Measurements from ENCODE around the gene MAN2A1.

The MAN2A1 gene

DNA sequence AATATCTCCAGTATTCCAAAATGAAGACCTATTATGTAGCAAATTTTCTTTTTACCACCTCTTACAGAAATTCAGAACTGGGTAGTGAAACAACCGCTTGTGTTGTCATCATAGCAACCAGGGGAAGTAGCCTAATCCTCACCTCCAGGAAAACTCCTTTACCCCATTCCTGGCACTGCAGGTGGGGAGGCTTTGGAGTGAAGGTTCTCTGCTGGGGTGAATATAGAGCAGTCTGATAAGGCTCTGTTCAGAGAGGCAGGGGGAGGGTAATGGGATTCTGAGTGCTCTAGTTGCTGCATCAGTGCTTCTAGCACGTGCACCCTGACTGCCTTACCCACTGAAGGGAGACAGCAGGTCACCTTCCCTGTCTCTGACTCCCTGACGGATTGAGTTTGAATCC, 116.2 kb downstream of the MAN2A1 start:
- ATAC-seq: no peak
- TF ChIP-seq ARNTL (CRISPR knock-in tag; IDR thresholded peaks at IDR 0.05; ENCODE audit: borderline replicate concordance, low read depth): no peak
- TF ChIP-seq ESRRG (CRISPR knock-in tag; IDR thresholded peaks at IDR 0.05): no peak
- TF ChIP-seq, protein P1, sequence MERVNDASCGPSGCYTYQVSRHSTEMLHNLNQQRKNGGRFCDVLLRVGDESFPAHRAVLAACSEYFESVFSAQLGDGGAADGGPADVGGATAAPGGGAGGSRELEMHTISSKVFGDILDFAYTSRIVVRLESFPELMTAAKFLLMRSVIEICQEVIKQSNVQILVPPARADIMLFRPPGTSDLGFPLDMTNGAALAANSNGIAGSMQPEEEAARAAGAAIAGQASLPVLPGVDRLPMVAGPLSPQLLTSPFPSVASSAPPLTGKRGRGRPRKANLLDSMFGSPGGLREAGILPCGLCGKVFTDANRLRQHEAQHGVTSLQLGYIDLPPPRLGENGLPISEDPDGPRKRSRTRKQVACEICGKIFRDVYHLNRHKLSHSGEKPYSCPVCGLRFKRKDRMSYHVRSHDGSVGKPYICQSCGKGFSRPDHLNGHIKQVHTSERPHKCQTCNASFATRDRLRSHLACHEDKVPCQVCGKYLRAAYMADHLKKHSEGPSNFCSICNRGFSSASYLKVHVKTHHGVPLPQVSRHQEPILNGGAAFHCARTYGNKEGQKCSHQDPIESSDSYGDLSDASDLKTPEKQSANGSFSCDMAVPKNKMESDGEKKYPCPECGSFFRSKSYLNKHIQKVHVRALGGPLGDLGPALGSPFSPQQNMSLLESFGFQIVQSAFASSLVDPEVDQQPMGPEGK (CRISPR knock-in tag; IDR thresholded peaks at IDR 0.05; ENCODE audit: borderline replicate concordance): no peak
- TF ChIP-seq ZFP3 (CRISPR knock-in tag; IDR thresholded peaks at IDR 0.05): no peak
- no peak for TF ChIP-seq ZC3H10 (CRISPR knock-in tag; IDR thresholded peaks at IDR 0.05)
- no peak for TF ChIP-seq RARB (CRISPR knock-in tag; IDR thresholded peaks at IDR 0.05)
- no peak for TF ChIP-seq BACH2 (CRISPR knock-in tag; IDR thresholded peaks at IDR 0.05; ENCODE audit: borderline replicate concordance)
- TF ChIP-seq, protein P2, sequence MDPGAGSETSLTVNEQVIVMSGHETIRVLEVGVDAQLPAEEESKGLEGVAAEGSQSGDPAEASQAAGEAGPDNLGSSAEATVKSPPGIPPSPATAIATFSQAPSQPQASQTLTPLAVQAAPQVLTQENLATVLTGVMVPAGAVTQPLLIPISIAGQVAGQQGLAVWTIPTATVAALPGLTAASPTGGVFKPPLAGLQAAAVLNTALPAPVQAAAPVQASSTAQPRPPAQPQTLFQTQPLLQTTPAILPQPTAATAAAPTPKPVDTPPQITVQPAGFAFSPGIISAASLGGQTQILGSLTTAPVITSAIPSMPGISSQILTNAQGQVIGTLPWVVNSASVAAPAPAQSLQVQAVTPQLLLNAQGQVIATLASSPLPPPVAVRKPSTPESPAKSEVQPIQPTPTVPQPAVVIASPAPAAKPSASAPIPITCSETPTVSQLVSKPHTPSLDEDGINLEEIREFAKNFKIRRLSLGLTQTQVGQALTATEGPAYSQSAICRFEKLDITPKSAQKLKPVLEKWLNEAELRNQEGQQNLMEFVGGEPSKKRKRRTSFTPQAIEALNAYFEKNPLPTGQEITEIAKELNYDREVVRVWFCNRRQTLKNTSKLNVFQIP (CRISPR knock-in tag; IDR thresholded peaks at IDR 0.05; ENCODE audit: borderline replicate concordance, low read depth): no peak
- no peak for TF ChIP-seq TOX (CRISPR knock-in tag; IDR thresholded peaks at IDR 0.05; ENCODE audit: borderline replicate concordance)
- no peak for TF ChIP-seq GLIS3 (CRISPR knock-in tag; IDR thresholded peaks at IDR 0.05)
- TF ChIP-seq CSDC2 (CRISPR knock-in tag; IDR thresholded peaks at IDR 0.05): no peak
- TF ChIP-seq SNAI2 (CRISPR knock-in tag; IDR thresholded peaks at IDR 0.05): no peak
- TF ChIP-seq, protein P3, sequence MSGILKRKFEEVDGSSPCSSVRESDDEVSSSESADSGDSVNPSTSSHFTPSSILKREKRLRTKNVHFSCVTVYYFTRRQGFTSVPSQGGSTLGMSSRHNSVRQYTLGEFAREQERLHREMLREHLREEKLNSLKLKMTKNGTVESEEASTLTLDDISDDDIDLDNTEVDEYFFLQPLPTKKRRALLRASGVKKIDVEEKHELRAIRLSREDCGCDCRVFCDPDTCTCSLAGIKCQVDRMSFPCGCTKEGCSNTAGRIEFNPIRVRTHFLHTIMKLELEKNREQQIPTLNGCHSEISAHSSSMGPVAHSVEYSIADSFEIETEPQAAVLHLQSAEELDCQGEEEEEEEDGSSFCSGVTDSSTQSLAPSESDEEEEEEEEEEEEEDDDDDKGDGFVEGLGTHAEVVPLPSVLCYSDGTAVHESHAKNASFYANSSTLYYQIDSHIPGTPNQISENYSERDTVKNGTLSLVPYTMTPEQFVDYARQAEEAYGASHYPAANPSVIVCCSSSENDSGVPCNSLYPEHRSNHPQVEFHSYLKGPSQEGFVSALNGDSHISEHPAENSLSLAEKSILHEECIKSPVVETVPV (CRISPR knock-in tag; IDR thresholded peaks at IDR 0.05): no peak
- no peak for TF ChIP-seq ZNF70 (CRISPR knock-in tag; IDR thresholded peaks at IDR 0.05)
- TF ChIP-seq, protein P4, sequence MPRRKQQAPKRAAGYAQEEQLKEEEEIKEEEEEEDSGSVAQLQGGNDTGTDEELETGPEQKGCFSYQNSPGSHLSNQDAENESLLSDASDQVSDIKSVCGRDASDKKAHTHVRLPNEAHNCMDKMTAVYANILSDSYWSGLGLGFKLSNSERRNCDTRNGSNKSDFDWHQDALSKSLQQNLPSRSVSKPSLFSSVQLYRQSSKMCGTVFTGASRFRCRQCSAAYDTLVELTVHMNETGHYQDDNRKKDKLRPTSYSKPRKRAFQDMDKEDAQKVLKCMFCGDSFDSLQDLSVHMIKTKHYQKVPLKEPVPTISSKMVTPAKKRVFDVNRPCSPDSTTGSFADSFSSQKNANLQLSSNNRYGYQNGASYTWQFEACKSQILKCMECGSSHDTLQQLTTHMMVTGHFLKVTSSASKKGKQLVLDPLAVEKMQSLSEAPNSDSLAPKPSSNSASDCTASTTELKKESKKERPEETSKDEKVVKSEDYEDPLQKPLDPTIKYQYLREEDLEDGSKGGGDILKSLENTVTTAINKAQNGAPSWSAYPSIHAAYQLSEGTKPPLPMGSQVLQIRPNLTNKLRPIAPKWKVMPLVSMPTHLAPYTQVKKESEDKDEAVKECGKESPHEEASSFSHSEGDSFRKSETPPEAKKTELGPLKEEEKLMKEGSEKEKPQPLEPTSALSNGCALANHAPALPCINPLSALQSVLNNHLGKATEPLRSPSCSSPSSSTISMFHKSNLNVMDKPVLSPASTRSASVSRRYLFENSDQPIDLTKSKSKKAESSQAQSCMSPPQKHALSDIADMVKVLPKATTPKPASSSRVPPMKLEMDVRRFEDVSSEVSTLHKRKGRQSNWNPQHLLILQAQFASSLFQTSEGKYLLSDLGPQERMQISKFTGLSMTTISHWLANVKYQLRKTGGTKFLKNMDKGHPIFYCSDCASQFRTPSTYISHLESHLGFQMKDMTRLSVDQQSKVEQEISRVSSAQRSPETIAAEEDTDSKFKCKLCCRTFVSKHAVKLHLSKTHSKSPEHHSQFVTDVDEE (CRISPR knock-in tag; IDR thresholded peaks at IDR 0.05): no peak
- TF ChIP-seq ZNF8 (CRISPR knock-in tag; IDR thresholded peaks at IDR 0.05): no peak
- no peak for TF ChIP-seq ZNF565 (CRISPR knock-in tag; conservative IDR thresholded peaks at IDR 0.05; ENCODE audit: low read depth)
- no peak for TF ChIP-seq TCF4 (CRISPR knock-in tag; IDR thresholded peaks at IDR 0.05; ENCODE audit: borderline replicate concordance)
- no peak for TF ChIP-seq OSR1 (CRISPR knock-in tag; IDR thresholded peaks at IDR 0.05)
- no peak for TF ChIP-seq ZFP30 (CRISPR knock-in tag; IDR thresholded peaks at IDR 0.05)

DNA sequence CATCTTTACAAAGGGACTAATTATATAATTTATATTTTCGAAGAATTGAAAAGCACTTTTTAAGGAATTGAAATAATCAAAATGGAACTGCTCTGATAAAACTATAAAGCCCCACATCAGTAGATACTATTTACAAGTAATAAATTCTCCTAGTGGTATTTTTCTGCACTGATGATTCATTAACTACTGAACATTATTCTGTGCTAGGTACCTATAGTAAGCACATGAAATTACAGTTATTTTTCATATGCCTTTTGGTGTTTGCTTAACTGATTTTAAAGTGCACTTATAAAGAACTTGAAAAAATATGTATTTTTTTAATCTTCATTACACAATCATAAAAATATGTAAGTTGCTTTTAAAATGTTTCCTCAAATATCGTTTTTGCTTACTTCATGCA, 123.0 kb downstream of the MAN2A1 start:
- ATAC-seq: no peak
- TF ChIP-seq ZNF70 (CRISPR knock-in tag; IDR thresholded peaks at IDR 0.05) (no peak), SNAI2 (CRISPR knock-in tag; IDR thresholded peaks at IDR 0.05) (no peak), TOX (CRISPR knock-in tag; IDR thresholded peaks at IDR 0.05; ENCODE audit: borderline replicate concordance) (no peak), CSDC2 (CRISPR knock-in tag; IDR thresholded peaks at IDR 0.05) (no peak), ZNF565 (CRISPR knock-in tag; conservative IDR thresholded peaks at IDR 0.05; ENCODE audit: low read depth) (no peak), ZC3H10 (CRISPR knock-in tag; IDR thresholded peaks at IDR 0.05) (no peak), TCF4 (CRISPR knock-in tag; IDR thresholded peaks at IDR 0.05; ENCODE audit: borderline replicate concordance) (no peak)
- TF ChIP-seq, protein P2 (CRISPR knock-in tag; IDR thresholded peaks at IDR 0.05; ENCODE audit: borderline replicate concordance, low read depth): no peak

DNA sequence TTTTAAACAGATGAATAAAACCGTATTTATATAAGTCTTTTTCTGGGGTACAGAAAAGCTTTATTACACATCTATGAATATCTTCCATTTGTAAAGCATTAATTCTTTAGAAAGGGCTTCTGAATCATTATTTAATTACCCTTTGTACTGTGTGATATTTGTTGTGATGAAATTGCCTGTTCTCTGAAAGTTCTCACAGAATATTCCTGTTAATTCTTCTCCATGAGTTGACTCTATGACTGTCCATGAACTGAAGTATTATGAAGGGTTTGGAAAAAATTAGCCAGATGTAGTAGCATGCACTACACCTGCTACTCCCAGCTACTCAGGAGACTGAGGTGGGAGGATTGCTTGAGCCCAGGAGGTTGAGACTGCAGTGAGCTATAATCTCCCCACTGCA, 127.0 kb downstream of the MAN2A1 start:
- ATAC-seq: no peak
- TF ChIP-seq CSDC2 (CRISPR knock-in tag; IDR thresholded peaks at IDR 0.05) (no peak), TOX (CRISPR knock-in tag; IDR thresholded peaks at IDR 0.05; ENCODE audit: borderline replicate concordance) (no peak), RARB (CRISPR knock-in tag; IDR thresholded peaks at IDR 0.05) (no peak), OSR1 (CRISPR knock-in tag; IDR thresholded peaks at IDR 0.05) (no peak), ZNF565 (CRISPR knock-in tag; conservative IDR thresholded peaks at IDR 0.05; ENCODE audit: low read depth) (no peak), ZNF8 (CRISPR knock-in tag; IDR thresholded peaks at IDR 0.05) (no peak), ZNF70 (CRISPR knock-in tag; IDR thresholded peaks at IDR 0.05) (no peak)
- TF ChIP-seq, protein P1 (CRISPR knock-in tag; IDR thresholded peaks at IDR 0.05; ENCODE audit: borderline replicate concordance): no peak
- TF ChIP-seq, protein P4 (CRISPR knock-in tag; IDR thresholded peaks at IDR 0.05): no peak
